Measurements from ENCODE around the gene CLDN14. TPM values are rescaled to one million over a fixed set of nuclear protein-coding genes. Genes with fewer than 3 reads are reported as not detected.

Gene CLDN14
- total RNA-seq, 1 experiment from 2014 or later = not detected

GRCh38 chr21:36524477-36524876 is 44.6 kb upstream of the CLDN14 start:
- no peaks in the 10 kb centered on the region for H3K9me3 ChIP-seq (ENCODE audit: control insufficient read depth, low read depth, low read length)
- DNase-seq = no peak
- no peak overlapping the region for H4K91ac ChIP-seq (ENCODE audit: insufficient read length, low read depth, low read length)
- no peak for TF ChIP-seq CTCF (conservative IDR thresholded peaks at IDR 0.05)
- H2BK15ac ChIP-seq (ENCODE audit: low read depth, low read length) = no peak overlapping the region
- H3K27ac ChIP-seq (ENCODE audit: insufficient read length, low read depth, low read length) = no peak overlapping the region
- H3T11ph ChIP-seq (ENCODE audit: low read length) = no peak overlapping the region
- Mint-ChIP-seq H3K36me3 (ENCODE audit: insufficient read depth in 1 of 3, low read depth in 3 of 3) (no peaks in the 10 kb centered on the region; a peak in 1 of 7 replicates), H3K27ac (no peak overlapping the region), H3K4me3 (no peak overlapping the region), H3K27me3 (ENCODE audit: low read depth) (peaks cover 5% of the 10 kb centered on the region), H3K4me1 (no peaks in the 10 kb centered on the region), H3K9me3 (peaks cover 3 to 9% of the 10 kb centered on the region in 2 experiments; a peak in 4 of 5 replicates)
- no peaks in the 10 kb centered on the region for H3K27me3 ChIP-seq (ENCODE audit: insufficient read depth, low read length)
- H2BK20ac ChIP-seq (ENCODE audit: low read depth, low read length, poor library complexity, severe bottlenecking) = no peak overlapping the region
- no peak overlapping the region for H2AFZ ChIP-seq (ENCODE audit: low read length)
- H3K18ac ChIP-seq (ENCODE audit: insufficient read length, low read depth, low read length) = no peak overlapping the region
- H2BK12ac ChIP-seq (ENCODE audit: insufficient read length, low read depth, low read length) = no peak overlapping the region
- no CpG with 5 or more reads among the region's 9 CpGs for WGBS (ENCODE audit: extremely low coverage, insufficient read length, low lambda C conversion rate)
- H3K4me1 ChIP-seq (ENCODE audit: insufficient read depth, low read length) = no peaks in the 10 kb centered on the region
- no peak overlapping the region for H3K56ac ChIP-seq (ENCODE audit: insufficient read length, low read depth, low read length)
- no peak overlapping the region for H4K5ac ChIP-seq (ENCODE audit: insufficient read length, low read depth, low read length)
- no peak overlapping the region for H3K9ac ChIP-seq (ENCODE audit: extremely low read depth, insufficient read length, low read length)
- H4K20me1 ChIP-seq (ENCODE audit: control insufficient read depth, insufficient read depth, insufficient read length) = no peaks in the 10 kb centered on the region
- no peak overlapping the region for H2AK5ac ChIP-seq (ENCODE audit: insufficient read length, low read length)
- no peaks in the 10 kb centered on the region for H3K79me1 ChIP-seq (ENCODE audit: insufficient read depth, low read depth, low read length, poor library complexity, severe bottlenecking)
- no peak overlapping the region for H4K8ac ChIP-seq (replicated peaks; ENCODE audit: insufficient read length, low read depth, low read length)
- no peak overlapping the region for H3K23ac ChIP-seq (ENCODE audit: insufficient read length, low read depth, low read length)
- H2BK120ac ChIP-seq (ENCODE audit: low read depth, low read length, poor library complexity, severe bottlenecking) = no peak overlapping the region
- no peaks in the 10 kb centered on the region for H3K79me2 ChIP-seq (ENCODE audit: insufficient read depth, low read length)
- H3K4me2 ChIP-seq (ENCODE audit: insufficient read depth, insufficient read length, low read length) = no peak overlapping the region
- H3K23me2 ChIP-seq (ENCODE audit: insufficient read length, low read depth, low read length, poor library complexity, severe bottlenecking) = no peaks in the 10 kb centered on the region
- H3K4ac ChIP-seq (ENCODE audit: low read depth, low read length) = no peak overlapping the region
- no peak overlapping the region for H2BK5ac ChIP-seq (ENCODE audit: insufficient read length, low read length)
- no peak overlapping the region; the same call in 1 of the 2 replicates for H3K14ac ChIP-seq (ENCODE audit: insufficient read depth, low read length)

All from H9 (cell line).